GM21526 (cell line): Measurements from ENCODE around the gene HMX1.

Experiments used
- ATAC-seq: cut with Tn5 transposase; IDR thresholded peaks from one replicate; pipeline ENCODE4 v1.9.1; 2021; ENCODE audit warnings: moderate library complexity; ENCODE audit not compliant: unreplicated experiment, low FRiP score

The HMX1 gene

DNA sequence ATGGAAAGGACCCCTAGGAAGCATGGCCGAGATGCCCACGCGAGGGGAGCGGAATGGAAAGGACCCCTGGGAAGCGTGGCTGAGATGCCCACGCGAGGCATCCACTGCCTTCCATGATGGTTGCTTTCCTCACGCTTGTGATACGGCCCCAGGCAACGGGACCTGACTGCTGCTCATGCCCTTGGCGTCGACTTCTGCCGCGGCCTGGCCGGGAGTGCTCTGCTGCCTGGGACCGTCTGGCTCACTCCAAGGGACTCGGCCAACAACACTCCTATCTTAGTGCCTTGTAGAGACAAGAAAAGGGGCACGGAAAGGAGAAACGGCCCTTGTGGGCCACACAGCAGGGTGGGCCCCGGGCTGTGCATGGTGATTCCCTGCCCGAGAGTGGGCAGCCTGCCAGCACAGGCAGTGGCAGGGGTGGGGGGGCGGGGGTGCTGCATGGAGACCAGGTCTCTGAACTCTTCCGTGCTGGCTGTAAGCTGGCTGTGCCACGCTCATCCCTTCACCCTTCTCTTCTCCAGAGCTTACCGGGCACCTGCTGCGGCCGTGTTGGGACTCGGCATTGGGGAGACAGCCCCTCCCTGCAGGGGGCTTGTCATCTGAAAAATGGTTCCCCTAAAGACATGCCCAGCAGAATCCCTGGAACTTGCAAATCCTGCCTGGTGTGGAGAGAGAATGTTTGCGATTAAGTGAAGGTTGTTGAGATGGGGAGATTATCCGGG lies 38.6 kb upstream of the HMX1 start:
- ATAC-seq, result no peak

DNA sequence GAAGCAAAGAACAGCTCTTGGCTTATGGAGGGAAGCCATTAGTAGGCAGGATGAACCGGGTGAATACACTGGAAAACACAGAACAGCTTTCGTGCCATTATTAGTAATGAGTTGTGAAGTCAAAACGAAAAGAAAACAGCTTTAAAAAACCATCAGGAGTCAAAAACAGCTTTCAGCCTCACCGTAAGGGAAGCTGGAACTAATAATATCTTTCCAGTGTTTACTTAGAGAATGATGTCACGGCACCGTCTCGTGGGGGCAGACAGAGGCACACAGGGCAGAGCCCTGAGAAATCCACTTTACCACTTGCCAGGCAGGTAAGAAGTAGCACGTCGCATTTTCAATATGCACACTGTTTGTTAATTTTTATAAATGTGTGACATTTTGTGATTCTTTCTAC lies 37.9 kb upstream of the HMX1 start:
- ATAC-seq, result no peak

DNA sequence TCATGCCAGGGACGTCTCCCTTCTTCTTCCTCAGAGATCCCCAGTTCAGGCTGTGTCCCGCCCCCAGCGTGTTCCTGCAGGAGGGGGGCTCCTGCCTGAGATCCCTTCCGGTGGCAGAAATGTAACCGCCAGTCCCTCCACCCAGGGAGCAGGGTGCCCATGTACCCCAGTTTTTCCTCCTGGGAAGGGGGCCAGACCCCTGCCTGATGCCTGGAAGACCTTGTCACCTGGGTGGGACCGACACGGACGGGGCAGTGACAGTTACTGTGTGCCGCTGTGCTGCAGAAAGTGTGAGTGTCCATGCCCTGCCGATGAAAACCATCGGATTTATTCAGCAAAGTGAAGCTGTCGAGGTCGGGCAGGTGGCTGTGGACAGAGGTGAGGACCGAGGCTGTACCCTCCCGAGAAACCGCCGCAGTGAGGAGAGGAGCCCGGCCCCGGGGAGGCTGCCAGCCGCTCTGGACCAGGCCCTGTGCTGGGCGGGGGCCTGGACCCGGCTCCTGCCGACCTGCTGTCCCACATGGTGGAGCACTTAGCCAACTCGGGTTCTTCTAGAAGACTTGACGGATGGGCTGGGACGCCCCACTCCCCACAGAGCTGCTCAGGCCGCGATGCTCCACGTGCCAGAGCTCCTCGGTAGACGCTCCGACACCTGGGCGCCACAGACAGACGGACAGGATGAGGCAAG lies 36.7 kb upstream of the HMX1 start:
- ATAC-seq, result no peak

DNA sequence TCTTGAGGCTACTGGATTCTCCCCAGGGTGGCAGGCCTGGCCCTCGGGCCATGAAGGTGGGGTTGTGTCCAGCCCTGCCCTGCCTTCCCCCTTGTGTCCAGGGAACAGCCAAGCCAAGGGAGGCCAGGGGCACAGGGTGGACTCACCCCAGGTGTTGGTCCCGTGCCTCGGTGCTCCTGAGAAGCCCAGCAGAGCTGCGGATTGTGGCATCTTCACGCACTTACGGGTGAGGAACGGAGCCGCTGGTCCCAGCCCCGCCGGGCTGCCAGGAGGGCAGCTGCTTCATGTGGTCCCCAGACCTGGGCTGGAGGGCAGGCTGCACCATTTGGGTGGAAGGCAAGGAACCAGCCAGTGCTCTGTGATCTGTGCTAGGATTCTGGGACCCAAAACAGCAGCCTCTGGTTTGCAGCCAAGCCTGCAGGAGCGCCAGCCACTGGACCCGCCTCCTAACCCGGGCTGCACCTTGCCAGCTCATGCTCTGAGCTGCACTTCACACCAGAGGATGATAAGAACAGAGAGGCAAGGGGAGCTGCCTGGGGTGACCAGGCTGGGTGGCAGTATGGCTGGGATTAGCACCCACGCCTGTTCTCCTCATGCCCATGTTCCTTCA lies 36.1 kb upstream of the HMX1 start:
- no peak for ATAC-seq

DNA sequence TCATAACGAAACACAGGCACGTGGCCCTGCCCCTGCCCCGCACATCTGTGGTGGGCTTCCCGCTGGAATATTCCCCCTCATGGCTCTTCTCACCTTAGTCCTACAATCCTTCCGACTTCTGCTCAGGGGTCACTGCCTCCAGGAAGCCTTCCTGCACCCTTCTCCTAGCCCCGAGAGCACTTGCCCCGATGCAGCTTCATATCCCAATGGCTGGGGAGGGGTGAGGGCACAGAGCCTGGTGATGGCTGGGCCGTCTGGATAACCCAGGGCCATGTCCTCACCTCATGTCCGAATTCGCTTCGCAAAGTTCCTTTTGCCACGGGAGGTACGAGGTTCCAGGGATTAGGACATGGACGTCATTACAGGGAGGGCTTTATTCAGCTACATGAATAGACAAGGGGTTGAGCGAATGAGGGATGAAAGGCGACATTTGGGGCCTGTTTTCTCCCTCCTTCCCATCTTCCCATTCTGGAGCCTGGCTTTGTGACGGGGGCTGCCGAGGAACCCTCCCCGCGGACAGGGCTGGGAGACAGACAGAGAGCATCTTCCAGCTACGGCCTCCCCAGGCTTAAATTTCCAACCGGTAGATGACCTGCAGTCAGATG lies 35.5 kb upstream of the HMX1 start:
- no peak for ATAC-seq

DNA sequence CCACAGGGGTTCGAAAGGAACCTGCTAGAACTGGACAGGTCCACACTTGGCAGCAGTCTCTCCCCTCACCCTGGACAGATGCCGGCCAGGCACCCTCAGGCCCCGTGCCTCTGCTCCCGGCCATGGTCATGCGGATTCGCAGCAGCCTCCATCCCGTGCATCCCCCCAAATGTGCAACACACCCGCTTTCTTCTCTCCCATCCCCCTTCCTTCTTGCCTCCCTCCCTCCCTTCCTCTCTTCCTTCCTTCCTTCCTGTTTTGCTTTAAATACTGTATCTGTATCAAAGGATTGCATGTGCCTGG lies 35.0 kb upstream of the HMX1 start:
- no peak for ATAC-seq

DNA sequence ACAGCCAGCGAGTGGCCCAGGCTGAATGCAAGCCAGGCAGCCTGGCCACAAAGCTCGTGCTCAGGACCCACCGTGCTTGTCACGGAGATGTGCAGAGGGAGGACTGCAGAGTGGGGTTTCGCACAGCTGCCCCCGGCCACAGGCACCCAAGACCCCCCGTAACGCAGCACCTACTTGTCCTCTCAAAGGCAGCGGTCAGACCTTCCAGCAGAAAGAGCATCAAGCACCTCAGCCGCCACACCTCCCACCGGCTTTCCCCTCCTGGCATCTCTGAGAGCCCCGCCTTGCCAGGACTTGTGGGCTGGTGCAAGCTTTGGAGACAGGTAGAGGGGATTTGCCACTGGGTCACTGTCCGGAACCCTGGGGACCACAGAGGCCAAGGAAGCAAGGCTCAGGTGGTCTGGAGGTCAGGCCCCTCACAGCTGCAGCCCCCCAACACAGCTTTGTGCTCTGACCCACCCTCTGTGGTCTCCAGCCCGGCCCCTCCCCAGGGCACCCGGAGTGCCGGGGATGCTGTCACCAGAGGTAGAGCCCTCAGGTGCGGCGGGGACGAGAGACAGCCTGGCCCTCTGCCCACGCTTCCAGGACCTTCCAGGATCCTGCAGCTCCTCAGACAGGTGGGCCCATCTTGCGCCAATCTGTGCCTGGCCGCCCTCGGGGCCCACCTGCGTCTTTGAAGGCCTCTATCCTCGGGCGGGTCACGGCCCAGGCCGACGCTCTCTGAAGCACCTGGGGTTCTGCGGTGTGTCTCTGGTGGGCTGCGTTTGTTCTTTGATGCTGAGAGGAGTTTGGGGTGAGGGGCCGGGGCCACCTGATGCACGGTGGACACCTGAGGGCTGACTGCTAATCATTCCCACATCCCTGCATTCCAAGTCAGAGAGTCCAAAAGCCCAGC lies 34.4 kb upstream of the HMX1 start:
- ATAC-seq, result no peak

DNA sequence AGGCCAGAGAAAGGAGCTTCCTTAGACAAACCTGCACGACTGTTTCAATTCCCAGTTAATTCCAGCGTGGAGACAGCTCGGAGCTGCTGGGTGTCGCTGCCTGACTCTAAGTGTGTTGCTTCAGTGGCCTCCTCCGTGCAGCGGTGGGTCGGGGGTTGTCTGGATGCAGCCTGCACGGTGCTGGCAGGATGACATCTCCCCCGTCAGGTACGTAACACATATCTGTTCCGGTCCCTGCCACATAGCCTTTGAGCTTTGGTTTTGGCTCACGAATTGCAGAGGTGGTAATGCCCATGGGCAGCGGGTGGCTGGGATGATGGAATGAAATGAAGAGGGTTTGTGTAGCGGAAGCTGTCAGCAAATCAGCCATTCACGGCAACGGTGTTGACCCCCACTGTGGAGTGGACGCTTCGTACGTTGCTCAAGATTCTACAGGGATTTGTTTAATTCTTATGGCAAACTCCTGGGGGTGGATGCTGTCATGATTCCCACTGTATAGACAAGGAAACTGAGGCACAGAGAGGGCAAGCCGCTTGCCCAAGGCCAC lies 33.7 kb upstream of the HMX1 start:
- no peak for ATAC-seq

DNA sequence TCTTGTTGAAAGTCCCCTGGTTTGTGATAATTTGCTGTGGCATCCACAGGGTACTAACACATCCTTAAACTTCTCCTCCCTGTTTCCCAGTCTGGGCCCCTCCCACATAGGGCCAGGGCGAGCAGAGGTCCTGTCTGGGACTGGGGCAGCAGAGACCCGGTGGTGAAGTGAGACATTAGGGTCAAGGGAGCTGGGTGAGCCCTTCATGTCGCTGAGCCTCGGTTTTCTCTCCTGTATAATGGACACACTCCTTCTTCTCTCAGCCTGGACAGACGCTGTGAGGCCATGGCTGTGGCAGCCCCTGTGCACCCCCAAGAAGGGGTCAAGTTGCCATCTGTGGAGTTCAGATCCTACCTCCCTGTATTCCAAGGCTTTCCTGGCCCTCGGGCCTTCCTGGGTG lies 33.0 kb upstream of the HMX1 start:
- no peak for ATAC-seq

DNA sequence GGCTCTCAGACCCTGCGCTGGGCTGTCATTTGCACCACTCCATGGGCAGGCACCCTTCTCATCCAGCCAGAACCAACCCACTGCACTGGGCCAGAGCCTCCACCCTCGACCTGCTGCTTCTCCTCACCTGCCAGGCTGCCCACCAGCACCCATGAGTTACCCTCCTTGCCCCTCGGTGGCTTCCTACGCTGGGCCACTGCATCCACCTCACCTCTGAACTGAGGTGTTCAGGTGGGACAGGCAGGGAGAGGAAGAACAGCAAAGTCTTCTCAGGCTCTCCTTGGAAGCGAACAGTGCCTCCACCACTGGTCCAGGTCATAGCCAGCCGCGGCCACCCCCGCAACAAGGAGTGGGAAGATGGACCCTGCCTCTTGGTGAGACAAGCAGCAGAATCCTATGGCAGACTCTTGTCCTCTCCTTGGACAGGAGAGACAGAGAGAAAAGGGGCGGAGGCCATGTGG lies 32.4 kb upstream of the HMX1 start:
- no peak for ATAC-seq

DNA sequence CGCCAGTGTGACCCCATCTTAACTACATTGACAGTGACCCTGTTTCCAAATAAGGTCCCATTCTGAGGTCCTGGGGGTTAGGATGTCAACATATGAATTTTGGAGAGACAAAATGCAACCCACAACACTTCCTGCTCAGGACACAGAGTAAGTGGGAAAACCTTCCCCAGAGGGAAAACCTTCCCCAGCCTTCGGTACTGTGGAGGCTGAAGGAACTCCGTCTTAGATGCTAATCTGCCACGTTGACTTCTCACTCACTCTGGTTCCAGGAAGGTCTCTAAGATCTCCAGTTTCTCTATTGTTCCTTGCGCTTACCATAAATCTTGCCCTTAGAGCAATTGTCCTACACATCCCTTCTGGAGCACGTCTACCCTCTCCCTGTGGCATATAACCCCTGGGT lies 29.7 kb upstream of the HMX1 start:
- no peak for ATAC-seq

DNA sequence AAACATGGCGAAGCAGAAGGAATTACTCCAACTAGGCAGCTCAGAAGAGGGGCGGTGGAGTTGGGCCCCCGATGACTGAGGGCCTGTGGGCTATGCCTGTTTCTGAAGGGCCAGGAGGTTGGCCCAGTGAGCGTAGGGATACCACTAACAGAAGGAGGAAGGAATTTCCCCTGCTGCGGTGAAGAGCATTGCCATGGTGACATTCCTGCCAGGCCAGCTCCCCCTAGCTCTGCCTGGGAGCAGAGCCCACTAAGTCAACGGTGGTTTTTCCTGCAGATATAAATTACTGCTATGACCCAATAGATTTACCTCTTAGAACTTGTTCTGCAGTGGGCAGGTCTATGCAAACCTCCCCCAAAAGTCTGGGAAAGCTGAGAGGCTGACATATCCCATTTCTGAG lies 28.9 kb upstream of the HMX1 start:
- no peak for ATAC-seq

DNA sequence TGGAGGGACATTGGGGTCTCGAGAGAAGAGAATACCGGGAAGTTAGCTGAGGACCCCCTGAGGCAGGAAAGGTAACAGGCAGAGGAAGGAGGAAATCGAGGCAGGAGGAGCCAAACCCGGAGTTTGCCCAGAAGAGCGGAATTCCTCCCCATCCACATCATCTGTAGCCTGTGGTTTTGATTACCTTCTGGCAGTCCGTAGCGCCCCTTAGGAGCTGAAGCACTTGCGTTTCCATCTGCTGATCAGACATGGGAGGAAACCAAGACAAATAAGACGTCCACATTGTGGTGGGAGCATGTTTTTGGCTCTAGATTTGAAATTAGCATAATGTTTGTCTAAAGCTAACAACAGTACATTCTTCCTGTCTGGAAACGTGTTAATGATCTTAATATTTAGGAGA lies 26.8 kb upstream of the HMX1 start:
- ATAC-seq, result no peak

DNA sequence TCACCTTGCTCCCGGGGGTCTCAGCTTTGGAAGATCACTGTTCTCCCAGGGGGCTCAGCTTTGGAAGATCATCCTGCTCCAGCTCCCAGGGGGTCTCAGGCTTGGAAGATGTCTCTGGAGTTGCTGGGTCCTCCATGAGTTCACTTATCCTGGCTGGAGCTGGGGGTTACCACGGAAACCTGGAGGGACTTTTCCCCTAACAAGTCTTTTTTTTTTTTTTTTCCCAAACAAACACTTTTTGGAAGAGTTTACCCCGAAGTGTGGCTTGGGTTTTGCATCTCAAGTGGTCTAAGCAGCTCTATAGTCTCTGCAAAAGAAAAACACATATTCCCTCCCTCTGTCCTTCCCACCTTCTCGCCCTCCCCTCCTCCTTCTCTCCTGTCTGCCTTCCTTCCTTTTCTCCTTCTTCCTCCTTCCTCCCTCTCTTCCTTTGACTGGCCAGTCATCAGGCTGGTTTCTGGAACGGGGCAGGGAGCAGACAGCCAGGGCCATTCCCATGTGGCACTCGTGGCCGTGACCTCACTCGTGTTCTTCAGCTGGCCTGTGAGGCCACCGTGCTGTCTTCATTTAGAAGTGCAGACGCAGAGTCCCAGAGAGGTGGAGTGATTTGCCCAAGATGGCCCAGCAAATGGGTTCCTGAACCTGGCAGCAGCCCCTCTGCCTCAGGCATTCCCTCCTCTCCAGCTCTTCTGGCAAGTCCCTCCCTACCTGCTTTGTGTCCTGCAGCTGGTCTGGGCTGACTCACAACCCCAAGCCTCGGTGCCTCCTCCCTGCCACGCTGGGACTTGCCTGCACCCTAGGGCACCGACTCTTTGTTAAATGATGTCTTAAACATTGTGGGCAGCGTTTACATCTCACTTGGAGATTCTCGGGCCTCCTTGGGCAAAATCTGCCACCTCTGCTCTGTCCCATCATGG lies 25.9 kb upstream of the HMX1 start:
- no peak for ATAC-seq

DNA sequence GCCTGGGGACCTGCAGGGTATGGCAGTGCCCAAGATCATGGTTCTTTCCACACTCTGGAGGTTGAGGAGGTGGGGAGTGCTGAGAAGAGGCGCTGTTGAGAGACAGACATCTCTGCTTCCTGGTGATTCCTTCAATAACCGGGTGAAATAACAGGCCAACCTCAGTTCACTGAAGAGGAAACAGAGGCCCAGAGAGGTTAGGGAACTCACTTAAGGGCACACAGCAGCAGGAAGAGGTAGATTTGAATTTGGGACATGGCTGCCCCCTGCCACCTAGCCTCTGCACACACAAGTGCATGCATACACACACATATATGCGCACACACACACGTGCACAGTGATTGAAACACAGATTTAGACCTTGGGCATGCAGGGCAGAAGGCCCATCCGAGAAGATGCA lies 24.9 kb upstream of the HMX1 start:
- no peak for ATAC-seq

DNA sequence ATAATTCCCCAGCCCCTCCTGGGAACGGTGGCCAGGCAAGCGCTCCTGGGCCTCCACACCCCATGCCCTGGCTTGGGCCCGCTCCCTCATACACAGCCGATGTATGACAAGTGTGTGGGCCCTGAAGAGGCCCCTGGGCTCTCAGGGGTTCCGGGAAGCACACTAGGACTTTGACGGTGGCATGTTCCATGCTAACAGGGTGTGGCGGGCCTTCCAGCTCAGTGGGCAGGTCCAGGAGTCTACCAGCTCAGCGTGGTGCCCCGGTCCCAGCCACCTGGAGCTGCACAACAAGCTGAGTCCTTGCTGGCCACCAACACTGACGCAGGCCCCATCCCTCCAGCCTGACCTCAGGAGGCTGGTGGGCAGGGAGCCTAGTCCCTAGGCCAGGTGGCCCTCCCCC lies 24.4 kb upstream of the HMX1 start:
- no peak for ATAC-seq

DNA sequence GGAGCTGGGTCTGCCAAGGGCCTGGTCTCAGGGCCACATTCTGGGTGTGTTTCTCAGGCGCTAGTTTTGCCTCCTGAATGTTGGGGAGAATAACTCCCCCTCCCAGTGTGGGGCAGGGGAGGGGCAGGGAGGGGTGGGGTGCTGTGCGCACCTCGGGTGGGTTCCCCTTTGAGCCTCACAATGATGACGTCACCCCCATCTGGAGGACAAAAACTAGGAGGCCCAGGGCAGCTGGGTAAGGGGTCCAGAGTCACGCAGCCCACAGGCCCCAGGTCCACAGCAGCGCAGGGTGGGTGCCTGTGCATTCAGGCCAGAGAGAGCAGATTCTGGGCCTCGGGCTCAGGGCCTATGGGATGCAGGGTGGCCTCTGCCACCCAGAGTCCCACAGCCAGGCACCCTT lies 23.7 kb upstream of the HMX1 start:
- ATAC-seq, result no peak

DNA sequence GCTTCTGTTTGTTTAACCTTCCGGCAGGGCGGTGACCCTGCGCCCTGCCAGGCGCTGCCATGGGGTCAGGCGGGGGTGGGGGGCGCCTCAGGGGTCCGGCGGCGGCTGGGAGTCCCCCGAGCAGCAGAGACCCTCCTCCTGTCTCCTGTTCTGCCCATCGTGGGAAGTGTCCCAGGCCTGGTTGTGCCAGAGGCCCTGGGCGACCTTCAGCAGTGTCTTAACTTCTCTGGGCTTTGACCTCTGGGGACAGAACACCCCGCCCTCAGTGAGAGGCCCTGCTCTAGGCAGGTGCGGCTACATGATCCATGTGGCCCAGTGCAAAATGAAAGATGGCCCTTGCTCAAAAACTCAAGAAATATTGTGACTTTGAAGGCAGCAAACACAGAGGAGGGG lies 22.8 kb upstream of the HMX1 start:
- ATAC-seq, result no peak

DNA sequence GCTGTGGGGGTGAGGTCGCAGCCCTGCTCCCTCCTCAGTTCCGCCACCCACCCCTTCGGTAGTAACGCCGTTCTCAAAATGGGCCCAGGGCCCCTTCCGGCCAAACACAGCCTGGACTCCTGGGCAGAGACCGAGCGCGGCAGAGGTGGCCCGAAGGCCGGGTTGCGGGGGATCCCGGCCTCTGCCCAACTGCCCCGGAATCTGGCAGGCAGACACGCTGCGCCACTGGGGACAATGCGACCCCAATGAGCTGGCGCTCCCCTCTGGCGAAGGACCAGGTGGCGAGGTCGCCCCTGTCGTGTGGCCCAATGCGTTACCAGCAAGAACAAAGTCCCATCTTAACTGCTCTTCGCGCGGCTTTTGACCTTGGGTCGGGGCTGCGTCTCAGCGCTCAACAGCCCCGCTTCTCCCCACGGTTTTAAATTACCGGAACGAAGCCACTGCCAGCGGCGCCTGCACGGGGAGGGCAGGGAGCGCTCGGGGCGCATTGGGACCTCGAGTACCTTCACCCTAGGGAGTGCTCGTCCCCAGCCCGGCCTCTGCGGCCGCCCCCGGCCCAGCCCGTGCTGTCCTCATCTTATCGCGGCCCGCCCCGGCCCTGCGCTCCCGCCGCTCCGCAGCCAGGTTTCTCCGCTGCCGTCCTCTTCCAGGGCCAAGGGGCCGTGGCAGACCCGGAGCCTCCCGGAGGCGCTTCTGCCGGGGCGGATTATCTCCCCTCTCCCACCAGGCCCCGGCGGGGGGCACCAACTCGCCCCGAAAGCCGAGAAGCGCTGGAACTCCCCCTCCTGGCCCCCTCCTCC lies 22.2 kb upstream of the HMX1 start:
- no peak for ATAC-seq
